HG02973 (cell line): ENCODE measurements around the gene ALDOB.
A peak's percentile ranks its signal among the peaks of the same experiment; 100 is the strongest.
"Not testable (repeated sequence)": the region's sequence is repeated elsewhere in the genome, so short reads cannot be mapped to it uniquely, and the experiment has no call there.

Experiments
- ATAC-seq: cut with Tn5 transposase; IDR thresholded peaks from one replicate; pipeline ENCODE4 v1.9.1; 2021; ENCODE audit warnings: moderate library complexity; ENCODE audit not compliant: unreplicated experiment

Gene ALDOB

DNA sequence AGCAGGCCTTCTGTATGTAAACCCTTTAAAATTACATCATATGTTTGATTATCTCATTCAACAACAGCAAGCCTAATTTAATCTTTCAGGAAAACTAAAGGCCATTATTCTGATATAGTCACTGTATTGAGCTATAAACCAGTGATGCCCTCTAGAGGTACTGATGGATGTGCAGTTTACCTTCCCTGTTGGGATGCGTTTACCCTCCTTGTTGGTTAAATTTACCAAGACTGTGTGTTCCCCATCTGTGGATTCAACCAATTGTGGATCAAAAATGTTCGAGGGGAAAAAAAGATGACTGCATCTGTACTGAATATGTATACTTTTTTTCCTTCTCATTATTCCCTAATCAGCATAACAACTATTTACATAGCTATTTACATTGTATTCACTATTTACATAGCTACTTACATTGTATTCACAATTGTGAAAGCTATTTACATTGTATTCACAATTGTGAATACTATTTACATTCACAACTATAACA, 47.0 kb downstream of the ALDOB start:
- ATAC-seq = no peak

DNA sequence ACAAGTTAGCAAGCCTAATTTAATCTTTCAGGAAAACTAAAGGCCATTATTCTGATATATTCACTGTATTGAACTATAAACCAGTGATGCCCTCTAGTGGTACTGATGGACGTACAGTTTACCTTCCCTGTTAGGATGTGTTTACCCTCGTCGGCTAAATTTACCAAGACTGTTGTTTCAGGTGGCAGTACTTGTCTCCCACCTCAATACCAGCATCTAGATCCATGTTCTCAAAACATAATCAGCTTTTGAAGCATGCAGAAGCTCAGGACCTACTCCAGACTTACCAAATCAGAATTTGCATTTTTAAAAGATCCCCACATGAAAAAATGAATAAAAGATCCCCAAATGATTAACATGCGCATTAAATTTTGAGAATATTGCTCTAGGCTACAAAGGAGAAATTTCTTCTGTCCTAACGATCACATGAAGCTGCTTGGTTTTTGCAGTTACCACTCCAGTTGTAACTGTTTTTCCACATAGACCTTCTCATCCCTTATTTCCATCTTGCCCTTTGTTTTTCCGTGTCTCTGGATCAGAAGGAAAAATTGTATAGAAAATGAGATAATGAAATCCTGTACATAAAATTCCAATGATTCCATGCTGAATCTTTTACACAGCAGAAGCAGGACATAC, 47.6 kb downstream of the ALDOB start:
- peak; percentile 81 for ATAC-seq

DNA sequence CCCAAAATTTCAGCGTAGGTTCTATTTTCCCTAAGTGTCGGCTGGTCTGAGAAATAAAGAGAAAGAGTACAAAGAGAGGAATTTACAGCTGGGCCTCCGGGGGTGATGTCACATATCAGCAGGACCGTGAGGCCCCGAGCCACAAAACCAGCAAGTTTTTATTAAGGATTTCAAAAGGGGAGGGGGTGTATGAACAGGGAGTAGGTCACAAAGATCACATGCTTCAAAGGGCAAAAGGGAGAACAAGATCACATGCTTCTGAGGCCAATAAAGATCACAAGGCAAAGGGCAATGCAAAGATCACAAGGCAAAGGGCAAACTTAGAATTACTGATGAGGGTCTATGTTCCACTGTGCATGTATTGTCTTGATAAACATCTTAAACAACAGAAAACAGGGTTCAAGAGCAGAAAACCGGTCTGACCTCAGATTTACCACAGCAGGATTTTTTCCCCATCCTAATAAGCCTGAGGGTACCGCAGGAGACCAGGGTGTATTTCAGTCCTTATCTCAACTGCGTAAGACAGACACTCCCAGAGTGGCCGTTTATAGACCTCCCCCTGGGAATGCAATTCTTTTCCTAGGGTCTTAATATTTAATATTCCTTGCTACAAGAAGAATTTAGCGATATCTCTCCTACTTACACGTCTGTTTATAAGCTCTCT, 50.6 kb downstream of the ALDOB start, which contains the start of gene BAAT:
Gene BAAT (minus strand): TSS at position 134 of the 664 bp plus-strand sequence. CDS start 13,602 bp downstream, outside the sequence.
- ATAC-seq = not testable (repeated sequence)

DNA sequence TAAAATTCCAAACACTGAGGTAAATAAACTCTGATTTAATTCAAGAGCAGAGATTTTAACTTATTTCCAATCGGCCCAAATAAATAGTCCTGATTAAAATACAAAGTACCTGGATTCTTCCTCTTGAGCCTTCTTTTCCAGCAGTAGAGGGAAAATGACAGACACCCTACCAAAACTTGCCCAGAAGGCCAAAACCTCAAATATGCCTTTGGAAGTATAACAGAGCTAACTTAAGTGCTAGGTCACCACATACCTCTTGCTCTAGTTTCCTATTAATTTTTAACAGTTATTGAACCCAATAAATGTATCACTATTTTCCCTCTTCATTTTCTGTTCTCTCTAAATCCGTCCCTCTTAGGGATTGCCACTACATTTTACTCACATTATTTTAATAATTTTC, 52.2 kb downstream of the ALDOB start:
- ATAC-seq = no peak

DNA sequence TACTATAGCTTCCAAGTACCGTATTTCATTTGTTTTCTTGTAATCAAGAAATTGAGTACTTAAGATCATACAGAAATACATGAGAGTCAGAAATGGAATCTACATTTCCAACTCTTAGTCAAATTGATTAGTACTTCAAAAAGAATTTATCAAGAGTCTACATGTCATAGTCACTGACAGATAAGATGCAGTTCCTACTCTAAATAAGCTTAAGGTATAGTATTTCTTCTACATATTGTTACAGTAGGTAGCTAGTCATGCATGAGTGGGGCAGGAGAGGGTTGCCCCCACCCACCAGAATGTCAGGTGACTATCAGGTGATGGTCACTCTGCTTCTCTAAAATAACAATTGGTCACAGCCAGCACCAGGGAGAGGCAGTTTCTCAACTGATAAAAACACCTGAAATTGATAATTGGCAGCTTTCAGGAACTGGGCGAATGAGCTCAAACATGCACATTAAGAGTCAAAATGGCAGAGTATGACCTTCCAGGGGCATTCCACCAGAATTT, 53.7 kb downstream of the ALDOB start:
- no peak for ATAC-seq

DNA sequence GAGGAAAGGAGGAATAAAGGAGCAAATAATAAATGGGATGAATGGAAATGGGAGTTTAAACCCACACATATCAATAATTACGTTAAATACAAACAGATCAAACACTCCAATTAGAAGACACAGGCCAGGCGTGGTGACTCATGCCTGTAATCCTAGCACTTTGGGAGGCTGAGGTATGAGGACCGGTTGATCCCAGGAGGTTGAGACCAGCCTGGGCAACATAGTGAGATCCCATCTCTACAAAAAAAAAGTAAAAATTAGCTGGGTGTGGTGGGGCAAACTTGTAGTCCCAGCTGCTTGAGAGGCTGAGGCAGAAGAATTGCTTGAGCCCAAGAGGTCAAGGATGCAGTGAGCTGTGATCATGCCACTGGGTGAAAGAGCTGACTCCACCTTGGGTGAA, 54.5 kb downstream of the ALDOB start:
- no peak for ATAC-seq

DNA sequence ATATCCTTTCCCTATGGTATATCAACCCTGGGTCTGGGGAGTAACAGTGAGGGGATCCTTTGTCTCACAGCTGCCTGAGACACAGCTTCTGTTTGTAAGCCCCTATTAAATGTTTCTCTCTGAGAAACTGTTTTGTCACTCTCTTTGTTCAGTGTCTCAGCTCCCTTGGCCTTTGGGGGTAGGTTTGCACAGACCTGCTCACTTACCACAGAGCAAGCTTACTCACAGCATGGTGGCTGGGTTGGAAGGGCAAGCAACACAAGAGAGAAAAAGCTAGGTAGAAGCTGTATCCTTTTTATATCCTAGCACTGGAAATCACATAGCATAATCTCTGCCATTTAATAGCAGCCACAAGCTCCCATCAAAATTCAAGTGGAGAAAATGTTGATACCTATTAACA, 55.3 kb downstream of the ALDOB start:
- ATAC-seq = no peak

DNA sequence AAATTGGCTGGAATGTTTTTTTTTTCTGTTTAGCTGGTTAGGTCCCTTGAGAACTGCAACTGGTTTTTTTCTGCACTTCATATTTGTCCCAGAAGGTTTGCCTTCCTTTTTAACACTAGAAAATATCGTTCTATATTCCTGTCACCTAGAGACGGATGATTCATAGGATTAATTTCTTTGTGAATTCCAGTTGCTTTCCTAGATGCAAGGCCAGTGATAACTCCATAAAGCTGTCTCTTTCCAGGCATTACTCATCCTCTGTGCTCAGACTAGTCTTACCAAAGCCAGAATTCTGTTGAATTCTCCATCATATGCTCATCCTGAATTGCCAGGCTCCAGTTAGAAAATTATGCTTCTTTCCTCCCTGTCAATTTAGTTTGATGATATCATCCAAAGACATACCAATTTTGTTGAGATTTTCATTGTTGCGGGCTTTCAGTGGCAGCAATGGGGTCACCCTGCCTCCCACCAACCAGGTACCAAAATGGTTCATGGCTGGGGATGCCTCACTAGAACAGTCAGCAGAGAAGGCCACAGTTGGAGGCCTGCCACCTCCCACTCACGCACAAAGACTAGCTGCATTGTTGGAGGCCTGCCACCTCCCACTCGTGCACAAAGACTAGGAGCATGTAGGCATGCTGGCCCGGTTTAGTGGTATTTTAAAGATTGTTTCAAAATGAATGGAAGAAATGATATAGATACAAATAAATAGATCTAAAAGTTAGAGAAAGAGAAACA, 59.3 kb downstream of the ALDOB start:
- ATAC-seq = no peak

DNA sequence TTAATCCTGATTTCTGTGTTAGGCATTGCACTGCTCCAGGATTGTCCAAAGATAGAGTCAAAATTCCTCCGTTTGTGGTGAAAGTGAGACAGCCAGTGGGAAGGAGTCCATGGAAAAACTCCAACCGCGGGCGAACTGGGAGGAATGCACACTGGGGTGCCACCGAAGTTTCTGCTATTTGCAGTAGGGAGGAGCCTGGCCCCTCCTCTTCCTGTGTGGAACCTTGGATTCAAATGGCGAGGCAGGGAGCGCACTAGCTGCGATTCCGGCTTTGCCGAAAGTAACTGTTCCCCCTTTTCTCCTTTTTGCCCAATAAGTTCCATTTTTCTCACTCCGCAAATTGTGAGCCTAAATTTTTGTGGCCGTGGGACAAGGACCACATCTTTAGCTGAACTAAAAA, 60.0 kb downstream of the ALDOB start:
- no peak for ATAC-seq

DNA sequence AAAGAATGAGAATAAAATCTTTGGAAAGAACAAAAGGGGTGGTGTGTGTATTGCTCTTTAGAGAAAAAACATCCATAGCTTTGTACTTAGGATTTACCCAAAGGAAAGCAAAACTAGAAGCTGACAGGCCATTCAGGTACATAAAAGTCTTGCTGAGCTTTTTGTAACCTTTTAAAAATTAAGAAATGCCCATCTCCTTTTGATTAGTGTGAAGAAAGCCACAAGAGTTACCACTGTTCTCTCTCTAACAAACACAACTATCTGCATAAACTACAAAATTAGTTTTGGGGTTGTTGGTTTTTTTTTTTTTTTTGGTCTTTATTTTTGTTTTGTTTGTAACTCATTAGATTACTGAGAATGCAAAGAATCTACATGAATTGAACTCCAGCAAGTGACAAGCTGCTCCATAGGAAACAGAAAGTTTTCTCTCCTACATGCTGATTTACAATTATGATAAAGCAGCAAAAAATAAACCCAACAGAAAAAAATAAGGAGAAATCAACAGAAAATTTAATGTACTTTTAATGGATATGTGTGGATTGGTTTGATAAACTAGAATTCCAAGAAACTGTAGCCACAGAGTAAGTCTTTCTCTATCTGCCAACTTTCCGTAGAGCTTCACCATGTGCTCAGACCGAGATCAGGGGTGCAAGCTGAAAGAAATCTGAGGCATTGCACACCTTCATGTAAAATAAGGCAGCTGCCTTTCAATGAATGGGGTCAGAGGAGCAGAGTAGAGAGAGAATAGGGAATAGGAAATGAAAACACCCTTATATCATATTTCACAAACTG, 63.1 kb downstream of the ALDOB start:
- ATAC-seq = no peak

DNA sequence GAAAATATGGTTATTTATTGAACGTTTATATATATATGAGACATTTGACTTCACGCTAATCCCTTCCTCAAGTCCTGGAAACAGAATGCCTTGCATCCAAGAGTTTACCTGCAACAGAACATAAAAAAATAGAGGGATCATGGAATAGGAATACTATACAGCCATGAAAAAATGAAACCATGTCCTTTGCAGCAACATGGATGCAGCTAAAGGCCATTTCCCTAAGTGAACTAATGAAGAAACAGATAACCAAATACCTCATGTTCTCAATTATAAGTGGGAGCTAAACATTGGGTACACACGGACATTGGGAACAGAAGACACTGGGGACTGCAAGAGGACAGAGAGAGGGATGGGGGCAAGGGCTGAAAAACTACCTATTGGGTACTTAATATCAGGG, 63.8 kb downstream of the ALDOB start:
- ATAC-seq = no peak
